Right atrium auricular region (tissue), 2 donors: ENCODE data around the gene CCDC126. TPM values are rescaled to one million over a fixed set of nuclear protein-coding genes. Genes with fewer than 3 reads are reported as not detected.

Experiments used
- DNase-seq: peaks from one replicate; pipeline ENCODE4 v3.0.0-alpha.2; 2019; ENCODE audit warnings: low spot score
- H3K27ac ChIP-seq, 2 donors: fragments of 200-600 bp; sonication (generic); 1 replicate in 1 of 2; 2 replicates in 1 of 2; pipeline ENCODE4 v1.5.1; 2016 to 2019
- H3K27me3 ChIP-seq, 2 donors: fragments of 200-600 bp; sonication (generic); one replicate each; pipeline versions ENCODE4 v1.5.1 to v1.6.0; 2017 to 2019
- H3K36me3 ChIP-seq: fragments of 200-600 bp; sonication (generic); one replicate; pipeline ENCODE4 v1.5.1; 2016
- H3K4me1 ChIP-seq, 2 donors: fragments of 200-600 bp; sonication (generic); one replicate each; pipeline versions ENCODE4 v1.5.1 to v1.6.0; 2017 to 2019
- H3K4me3 ChIP-seq, 2 donors: fragments of 200-600 bp; sonication (generic); 1 replicate in 1 of 2; 2 replicates in 1 of 2; pipeline ENCODE4 v1.5.1; 2017 to 2019; ENCODE audit warnings: mild to moderate bottlenecking in 1 of 2, moderate library complexity in 1 of 2
- H3K9me3 ChIP-seq, 2 donors: fragments of 200-600 bp; sonication (generic); one replicate each; pipeline ENCODE4 v1.5.1; 2019
- total RNA-seq, 2 donors: library from RNA; depleted of rRNA; stranded (reverse); fragments of >200 nt; gene quantifications; one replicate each; pipeline ENCODE4 v1.1.0, GENCODE V29; 2016
- TF ChIP-seq, protein P1 (sequence below), 2 donors: fragments of 200-600 bp; sonication (generic); IDR thresholded peaks; one replicate each; pipeline ENCODE4 v1.5.1; 2019; ENCODE audit warnings: antibody characterized with exemption in 2 of 2

The CCDC126 gene
- total RNA-seq, 2 donors from 2014 or later: 9.4 to 10.6 TPM

DNA sequence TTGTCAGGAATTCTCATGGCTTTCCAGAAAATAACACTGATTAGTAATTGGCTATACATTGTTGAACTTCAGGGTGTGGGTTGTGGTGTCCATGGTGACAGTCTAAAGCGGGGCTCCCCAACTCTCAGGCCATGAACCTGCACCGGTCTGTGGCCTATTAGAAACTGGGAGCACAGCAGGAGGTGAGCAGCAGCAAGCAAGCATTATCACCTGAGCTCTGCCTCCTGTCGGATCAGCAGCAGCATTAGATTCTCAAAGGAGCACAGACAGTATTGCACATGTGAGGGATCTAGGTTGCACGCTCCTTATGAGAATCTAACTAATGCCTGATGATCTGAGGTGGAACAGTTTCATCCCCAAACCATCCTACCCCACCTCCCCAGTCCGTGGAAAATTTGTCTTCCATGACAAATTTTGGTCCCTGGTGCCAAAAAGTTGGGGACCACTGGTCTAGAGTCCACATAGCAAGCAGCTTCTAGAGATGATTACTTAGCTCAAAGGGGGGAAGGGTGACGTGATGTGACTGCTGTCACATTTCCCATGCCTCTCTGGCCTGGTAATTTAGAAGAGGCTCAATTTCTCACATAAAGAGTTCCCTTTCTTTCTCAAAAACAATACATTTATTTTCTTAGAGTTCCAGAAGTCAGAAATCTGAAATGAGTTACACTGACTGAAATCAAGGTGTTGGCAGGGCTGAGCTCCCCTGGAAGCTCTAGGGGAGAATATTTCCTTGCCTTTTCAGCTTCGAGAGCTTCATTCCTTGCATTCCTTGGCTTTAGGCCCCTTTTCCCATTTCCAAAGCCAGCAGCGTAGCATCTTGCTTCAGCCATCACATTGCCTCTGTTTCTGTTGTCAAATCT, 65.2 kb downstream of the CCDC126 start:
- H3K27me3 ChIP-seq: no peaks in the 10 kb centered on the region
- no peaks in the 10 kb centered on the region for H3K36me3 ChIP-seq
- H3K4me3 ChIP-seq: no peak overlapping the region

DNA sequence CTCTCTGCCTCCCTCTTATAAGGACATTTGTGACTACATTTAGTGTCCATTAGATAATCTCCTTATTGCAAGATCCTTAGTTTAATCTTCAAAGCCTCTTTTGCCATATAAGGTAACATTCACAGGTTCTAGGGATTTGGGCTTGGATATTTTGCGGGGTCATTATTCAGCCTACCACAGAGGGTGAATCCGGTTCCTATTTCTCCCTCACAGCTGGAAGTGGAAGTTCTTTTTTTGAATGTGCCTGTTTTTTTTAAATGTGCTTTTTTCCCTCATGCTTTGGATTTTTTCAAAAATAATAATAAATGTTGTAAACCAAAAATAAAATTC, 65.8 kb downstream of the CCDC126 start:
- Histone ChIP-seq H3K27ac (no peak overlapping the region), H3K4me3 (no peak overlapping the region), H3K27me3 (no peaks in the 10 kb centered on the region), H3K9me3 (no peaks in the 10 kb centered on the region), H3K4me1 (no peaks in the 10 kb centered on the region), H3K36me3 (no peaks in the 10 kb centered on the region)
- TF ChIP-seq, protein P1, sequence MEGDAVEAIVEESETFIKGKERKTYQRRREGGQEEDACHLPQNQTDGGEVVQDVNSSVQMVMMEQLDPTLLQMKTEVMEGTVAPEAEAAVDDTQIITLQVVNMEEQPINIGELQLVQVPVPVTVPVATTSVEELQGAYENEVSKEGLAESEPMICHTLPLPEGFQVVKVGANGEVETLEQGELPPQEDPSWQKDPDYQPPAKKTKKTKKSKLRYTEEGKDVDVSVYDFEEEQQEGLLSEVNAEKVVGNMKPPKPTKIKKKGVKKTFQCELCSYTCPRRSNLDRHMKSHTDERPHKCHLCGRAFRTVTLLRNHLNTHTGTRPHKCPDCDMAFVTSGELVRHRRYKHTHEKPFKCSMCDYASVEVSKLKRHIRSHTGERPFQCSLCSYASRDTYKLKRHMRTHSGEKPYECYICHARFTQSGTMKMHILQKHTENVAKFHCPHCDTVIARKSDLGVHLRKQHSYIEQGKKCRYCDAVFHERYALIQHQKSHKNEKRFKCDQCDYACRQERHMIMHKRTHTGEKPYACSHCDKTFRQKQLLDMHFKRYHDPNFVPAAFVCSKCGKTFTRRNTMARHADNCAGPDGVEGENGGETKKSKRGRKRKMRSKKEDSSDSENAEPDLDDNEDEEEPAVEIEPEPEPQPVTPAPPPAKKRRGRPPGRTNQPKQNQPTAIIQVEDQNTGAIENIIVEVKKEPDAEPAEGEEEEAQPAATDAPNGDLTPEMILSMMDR (IDR thresholded peaks at IDR 0.05): no peak
- DNase-seq: no peak

More for the DNA sequence above, 65.2 kb downstream of the CCDC126 start:
- H3K9me3 ChIP-seq: no peaks in the 10 kb centered on the region
- no peak overlapping the region for H3K27ac ChIP-seq
- no peaks in the 10 kb centered on the region for H3K4me1 ChIP-seq
- TF ChIP-seq, protein P1 (IDR thresholded peaks at IDR 0.05): no peak
- no peak for DNase-seq

DNA sequence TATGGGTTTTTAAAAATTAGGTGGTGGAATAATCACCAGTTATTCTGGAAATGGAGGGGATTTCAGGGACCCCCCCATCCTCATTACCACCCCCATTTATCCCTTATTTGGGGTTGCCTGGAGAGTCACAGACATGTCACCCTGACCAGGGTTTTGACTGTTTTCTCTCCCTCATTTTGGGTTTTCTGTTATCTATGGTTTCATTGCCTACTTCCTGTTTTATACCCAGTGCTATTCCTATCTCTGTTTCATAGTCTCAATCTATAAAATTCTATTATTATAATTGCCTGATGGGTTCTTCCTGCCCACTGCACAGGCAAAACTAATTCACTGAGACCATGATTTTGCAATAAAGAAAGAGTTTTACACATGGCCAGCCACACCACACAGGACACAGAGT, 66.9 kb downstream of the CCDC126 start:
- Histone ChIP-seq H3K4me1 (no peaks in the 10 kb centered on the region), H3K36me3 (no peaks in the 10 kb centered on the region), H3K27ac (no peak overlapping the region), H3K9me3 (no peaks in the 10 kb centered on the region), H3K4me3 (no peak overlapping the region), H3K27me3 (no peaks in the 10 kb centered on the region)
- DNase-seq: no peak
- TF ChIP-seq, protein P1 (IDR thresholded peaks at IDR 0.05): no peak

DNA sequence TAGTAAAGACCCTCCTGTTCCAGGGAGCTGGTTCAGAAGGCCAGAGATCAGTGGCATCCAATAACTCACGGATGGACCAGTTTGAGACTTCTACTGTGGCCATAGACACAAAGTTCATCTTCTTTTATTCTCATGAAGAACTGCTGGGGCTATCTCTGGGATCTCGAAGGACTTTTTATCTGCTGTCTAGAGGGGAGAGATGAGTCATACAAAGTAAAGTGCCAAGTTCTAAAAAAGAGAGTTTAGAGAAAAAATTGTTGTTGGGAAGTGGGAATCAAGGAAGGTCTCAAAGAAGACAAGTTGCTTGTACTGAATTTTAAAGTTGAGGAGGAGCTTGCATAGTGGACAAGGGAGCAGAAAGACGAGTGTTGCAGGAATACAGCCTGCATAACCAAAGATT, 74.9 kb downstream of the CCDC126 start:
- no peaks in the 10 kb centered on the region for H3K27me3 ChIP-seq
- H3K36me3 ChIP-seq: no peaks in the 10 kb centered on the region
- H3K4me1 ChIP-seq: no peaks in the 10 kb centered on the region
- TF ChIP-seq, protein P1 (IDR thresholded peaks at IDR 0.05): no peak
- DNase-seq: no peak
- no peak overlapping the region for H3K4me3 ChIP-seq
- H3K27ac ChIP-seq: no peak overlapping the region
- no peaks in the 10 kb centered on the region for H3K9me3 ChIP-seq

DNA sequence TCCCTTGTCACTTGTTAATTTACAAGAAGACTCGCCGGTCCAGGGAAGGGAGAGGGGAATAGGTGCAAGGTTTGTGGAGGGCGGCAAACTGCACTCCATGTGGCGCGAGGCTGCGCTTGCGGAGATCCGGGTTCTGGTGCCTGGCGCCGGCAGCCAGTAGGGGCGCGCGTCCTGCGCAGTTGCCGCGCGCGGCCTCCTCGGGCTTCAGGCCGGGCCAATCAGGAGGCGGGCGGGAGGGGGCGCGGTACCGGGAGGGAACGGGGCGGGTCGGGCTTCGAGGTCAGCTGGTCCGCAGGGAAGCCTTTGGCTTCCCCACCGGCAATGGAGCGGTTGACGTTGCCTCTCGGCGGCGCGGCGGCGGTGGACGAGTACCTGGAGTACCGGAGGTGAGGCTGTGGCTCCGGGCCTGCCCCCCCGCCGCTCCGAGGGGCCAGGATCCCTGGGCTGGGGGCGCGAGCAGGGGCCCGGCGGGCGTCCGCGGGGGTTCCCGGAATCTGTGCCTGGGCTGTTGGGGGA, 82.8 kb downstream of the CCDC126 start, which contains the start of gene FAM221A:
TSS of gene FAM221A (plus strand) at position 302 of the 516 bp plus-strand sequence. CDS start at position 322, 20 bp downstream.
- Histone ChIP-seq H3K9me3 (no peaks in the 10 kb centered on the region), H3K4me3 (peak within 1 kb of the TSS; percentile 69 to 85), H3K27ac (peak within 1 kb of the TSS; percentile 88 to 90), H3K27me3 (no peaks in the 10 kb centered on the region), H3K4me1 (peaks cover 0 to 17% of the 10 kb centered on the region in 2 donors), H3K36me3 (no peaks in the 10 kb centered on the region)
- peak; percentile 90 for DNase-seq
- TF ChIP-seq, protein P1 (IDR thresholded peaks at IDR 0.05): peak; percentile 71 to 81
